GM12865 (cell line): ENCODE results near the gene ECT2.
"Not testable (repeated sequence)": the region's sequence is repeated elsewhere in the genome, so short reads cannot be mapped to it uniquely, and the experiment has no call there.

ENCODE experiments used
- DNase-seq: peaks from one replicate; pipeline ENCODE4 v3.0.0; 2010; ENCODE audit warnings: low read depth
- H3K4me3 ChIP-seq: 2 replicates; pipeline ENCODE4 v1.5.1; 2011; ENCODE audit warnings: mild to moderate bottlenecking, low read depth, low read length, control low read depth
- CTCF ChIP-seq: IDR thresholded peaks from 2 replicates; pipeline ENCODE4 v1.5.1; 2011; ENCODE audit warnings: low read length, control low read depth, low read depth, inconsistent platforms; ENCODE audit not compliant: insufficient read depth; ENCODE audit errors: missing control alignments

Gene ECT2

GRCh38 chr3:172820492-172820891, 70.0 kb downstream of the ECT2 start:
- no peak for DNase-seq

DNA sequence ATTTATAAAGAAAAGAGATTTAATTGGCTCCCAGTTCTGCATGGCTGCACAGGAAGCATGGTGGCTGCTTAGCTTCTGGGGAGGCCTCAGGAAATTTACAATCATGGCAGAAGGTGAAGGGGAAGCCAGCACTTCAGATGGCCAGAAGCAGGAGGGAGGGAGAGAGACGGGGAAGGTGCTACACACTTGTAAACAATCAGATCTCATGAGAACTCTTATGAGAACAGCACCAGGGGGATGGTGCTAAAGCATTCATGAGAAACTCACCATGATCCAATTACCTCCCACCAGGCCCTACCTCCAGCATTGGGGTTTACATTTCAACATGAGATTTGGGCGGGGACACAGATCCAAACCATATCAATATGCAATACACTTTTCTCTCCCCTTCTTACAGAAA, 73.7 kb downstream of the ECT2 start:
- no peak for TF ChIP-seq CTCF
- H3K4me3 ChIP-seq, result no peak overlapping the region
- DNase-seq, result no peak

More at GRCh38 chr3:172820492-172820891, 70.0 kb downstream of the ECT2 start:
- no peak overlapping the region for H3K4me3 ChIP-seq
- TF ChIP-seq CTCF, result no peak

- not testable (repeated sequence) for DNase-seq, H3K4me3 ChIP-seq
Measured at GRCh38 chr3:172827231-172827630, 76.7 kb downstream of the ECT2 start.

- TF ChIP-seq CTCF, result no peak
- no peak for DNase-seq
- no peak overlapping the region for H3K4me3 ChIP-seq
Measured at GRCh38 chr3:172832983-172833382, 82.5 kb downstream of the ECT2 start.

GRCh38 chr3:172836390-172836997, 86.0 kb downstream of the ECT2 start:
- no peak overlapping the region for H3K4me3 ChIP-seq
- TF ChIP-seq CTCF, result peak; percentile 59
- DNase-seq, result peak; percentile 41

GRCh38 chr3:172839679-172840078, 89.2 kb downstream of the ECT2 start:
- no peak overlapping the region for H3K4me3 ChIP-seq
- no peak for DNase-seq
- no peak for TF ChIP-seq CTCF

GRCh38 chr3:172840463-172840862, 89.9 kb downstream of the ECT2 start:
- DNase-seq, result no peak
- TF ChIP-seq CTCF, result no peak

DNA sequence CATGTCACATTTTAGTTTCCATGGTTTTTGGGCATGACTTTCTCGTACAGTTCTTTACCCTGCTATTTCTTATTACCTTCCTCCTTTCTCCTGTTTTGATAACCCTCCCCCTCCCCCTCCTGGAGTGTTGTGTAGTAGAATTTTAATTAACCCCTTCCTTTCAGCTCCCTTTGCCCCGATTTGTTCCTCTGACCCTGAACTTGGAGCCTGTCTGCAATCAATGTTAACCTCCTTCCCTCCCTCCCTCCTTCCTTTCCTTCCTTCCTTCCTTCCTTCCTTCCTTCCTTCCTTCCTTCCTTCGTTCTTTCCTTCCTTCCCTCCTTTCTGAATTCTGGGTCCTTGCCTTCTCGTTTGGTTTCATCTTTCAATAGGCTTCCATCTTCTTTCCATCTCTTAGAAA, 90.4 kb downstream of the ECT2 start:
- no peak overlapping the region for H3K4me3 ChIP-seq
- no peak for TF ChIP-seq CTCF
- no peak for DNase-seq

More at GRCh38 chr3:172840463-172840862, 89.9 kb downstream of the ECT2 start:
- no peak overlapping the region for H3K4me3 ChIP-seq
